H9 (cell line): ENCODE data around the gene ZBBX. TPM values are rescaled to one million over a fixed set of nuclear protein-coding genes. Genes with fewer than 3 reads are reported as not detected.

Experiments used
- DNase-seq: peaks from one replicate; pipeline ENCODE4 v3.0.0-alpha.2; 2017
- H2AFZ ChIP-seq: one replicate; pipeline ENCODE4 v1.6.1; 2013; ENCODE audit warnings: mild to moderate bottlenecking, low read length, control low read depth, moderate library complexity
- H2AK5ac ChIP-seq: 2 replicates; pipeline ENCODE4 v1.6.1; 2013; ENCODE audit warnings: low read length, control low read depth, mixed read lengths; ENCODE audit not compliant: insufficient read length
- H2BK120ac ChIP-seq: one replicate; pipeline ENCODE4 v1.6.1; 2013; ENCODE audit warnings: low read depth, mild to moderate bottlenecking, low read length, control low read depth, inconsistent platforms; ENCODE audit not compliant: poor library complexity, severe bottlenecking
- H2BK12ac ChIP-seq: 2 replicates; pipeline ENCODE4 v1.6.1; 2013; ENCODE audit warnings: low read length, control low read depth, mixed read lengths, low read depth; ENCODE audit not compliant: insufficient read length
- H2BK15ac ChIP-seq: 2 replicates; pipeline ENCODE4 v1.6.1; 2013; ENCODE audit warnings: low read depth, low read length, control low read depth
- H2BK20ac ChIP-seq: one replicate; pipeline ENCODE4 v1.6.1; 2013; ENCODE audit warnings: low read depth, mild to moderate bottlenecking, low read length, control low read depth, inconsistent platforms; ENCODE audit not compliant: poor library complexity, severe bottlenecking
- H2BK5ac ChIP-seq: 2 replicates; pipeline ENCODE4 v1.6.1; 2013; ENCODE audit warnings: low read length, control low read depth, mixed read lengths; ENCODE audit not compliant: insufficient read length
- H3K14ac ChIP-seq: 2 replicates; pipeline ENCODE4 v1.6.1; 2013; ENCODE audit warnings: low read length, control low read depth; ENCODE audit not compliant: insufficient read depth
- H3K18ac ChIP-seq: 2 replicates; pipeline ENCODE4 v1.6.1; 2013; ENCODE audit warnings: low read depth, mild to moderate bottlenecking, mixed read lengths, low read length, control low read depth; ENCODE audit not compliant: insufficient read length
- H3K23ac ChIP-seq: 2 replicates; pipeline ENCODE4 v1.6.1; 2013; ENCODE audit warnings: low read length, control low read depth, mixed read lengths, low read depth; ENCODE audit not compliant: insufficient read length
- H3K23me2 ChIP-seq: 2 replicates; pipeline ENCODE4 v1.6.1; 2013; ENCODE audit warnings: low read depth, mild to moderate bottlenecking, mixed read lengths, low read length, control low read depth; ENCODE audit not compliant: insufficient read length, poor library complexity, severe bottlenecking
- H3K27ac ChIP-seq: 2 replicates; pipeline ENCODE4 v1.5.1; 2013; ENCODE audit warnings: low read length, control low read depth, mixed read lengths, low read depth; ENCODE audit not compliant: insufficient read length
- H3K27me3 ChIP-seq: 2 replicates; pipeline ENCODE4 v1.6.1; 2013; ENCODE audit warnings: low read length, control low read depth, inconsistent platforms; ENCODE audit not compliant: insufficient read depth
- H3K4ac ChIP-seq: 2 replicates; pipeline ENCODE4 v1.6.1; 2013; ENCODE audit warnings: low read depth, mild to moderate bottlenecking, control low read depth, inconsistent platforms, low read length, moderate library complexity
- H3K4me1 ChIP-seq: 2 replicates; pipeline ENCODE4 v1.6.1; 2013; ENCODE audit warnings: low read length, control low read depth, inconsistent platforms; ENCODE audit not compliant: insufficient read depth
- H3K4me2 ChIP-seq: 2 replicates; pipeline ENCODE4 v1.6.1; 2013; ENCODE audit warnings: low read length, control low read depth, mixed read lengths; ENCODE audit not compliant: insufficient read length, insufficient read depth
- H3K56ac ChIP-seq: 2 replicates; pipeline ENCODE4 v1.6.1; 2013; ENCODE audit warnings: low read depth, mild to moderate bottlenecking, mixed read lengths, low read length, control low read depth; ENCODE audit not compliant: insufficient read length
- H3K79me1 ChIP-seq: 2 replicates; pipeline ENCODE4 v1.6.1; 2013; ENCODE audit warnings: low read depth, mild to moderate bottlenecking, moderate library complexity, low read length, control low read depth, inconsistent platforms; ENCODE audit not compliant: insufficient read depth, poor library complexity, severe bottlenecking
- H3K79me2 ChIP-seq: 2 replicates; pipeline ENCODE4 v1.6.1; 2013; ENCODE audit warnings: low read length, control low read depth, inconsistent platforms; ENCODE audit not compliant: insufficient read depth
- H3K9ac ChIP-seq: 2 replicates; pipeline ENCODE4 v1.6.1; 2013; ENCODE audit warnings: low read length, control low read depth, mixed read lengths; ENCODE audit not compliant: insufficient read length; ENCODE audit errors: extremely low read depth
- H3K9me3 ChIP-seq: one replicate; pipeline ENCODE4 v1.6.1; 2013; ENCODE audit warnings: low read depth, low read length, inconsistent platforms; ENCODE audit not compliant: control insufficient read depth
- H3T11ph ChIP-seq: one replicate; pipeline ENCODE4 v1.6.1; 2013; ENCODE audit warnings: mild to moderate bottlenecking, low read length, control low read depth, inconsistent platforms
- H4K20me1 ChIP-seq: one replicate; pipeline ENCODE4 v1.6.1; 2013; ENCODE audit not compliant: control insufficient read depth, insufficient read length, insufficient read depth
- H4K5ac ChIP-seq: 2 replicates; pipeline ENCODE4 v1.6.1; 2013; ENCODE audit warnings: low read depth, mild to moderate bottlenecking, mixed read lengths, low read length, control low read depth; ENCODE audit not compliant: insufficient read length
- H4K8ac ChIP-seq: replicated peaks from 2 replicates; pipeline ENCODE4 v1.6.1; 2013; ENCODE audit warnings: low read length, control low read depth, mixed read lengths, low read depth; ENCODE audit not compliant: insufficient read length
- H4K91ac ChIP-seq: 2 replicates; pipeline ENCODE4 v1.6.1; 2013; ENCODE audit warnings: low read depth, mild to moderate bottlenecking, moderate library complexity, mixed read lengths, low read length, control low read depth; ENCODE audit not compliant: insufficient read length
- H3K27ac Mint-ChIP-seq, 3 experiments: 2 replicates in 2 of 3; 3 replicates in 1 of 3; pipeline ENCODE4 v1.8.0; 2020 to 2021; ENCODE audit warnings: mixed read lengths in 3 of 3, mild to moderate bottlenecking in 1 of 3, moderate library complexity in 1 of 3
- H3K27me3 Mint-ChIP-seq: 2 replicates; pipeline ENCODE4 v1.8.0; 2021; ENCODE audit warnings: low read depth, mild to moderate bottlenecking, moderate library complexity, mixed read lengths
- H3K36me3 Mint-ChIP-seq, 3 experiments: 2 replicates in 2 of 3; 3 replicates in 1 of 3; pipeline ENCODE4 v1.8.0; 2020 to 2021; ENCODE audit warnings: low read depth in 3 of 3, mixed read lengths in 3 of 3; ENCODE audit not compliant: insufficient read depth in 1 of 3
- H3K4me1 Mint-ChIP-seq, 2 experiments: 2 replicates each; pipeline ENCODE4 v1.8.0; 2020; ENCODE audit warnings: mixed read lengths in 2 of 2
- H3K4me3 Mint-ChIP-seq, 2 experiments: 2 replicates in 1 of 2; 3 replicates in 1 of 2; pipeline ENCODE4 v1.8.0; 2020 to 2021; ENCODE audit warnings: mild to moderate bottlenecking in 2 of 2, mixed read lengths in 2 of 2, moderate library complexity in 1 of 2
- H3K9me3 Mint-ChIP-seq, 2 experiments: 2 replicates in 1 of 2; 3 replicates in 1 of 2; pipeline ENCODE4 v1.8.0; 2020; ENCODE audit warnings: mild to moderate bottlenecking in 2 of 2, mixed read lengths in 2 of 2, moderate library complexity in 1 of 2
- WGBS: extraction: QIAGEN DNeasy Blood & Tissue Kit; methylation state at CpG from one replicate; pipeline ENCODE4 v1.1.7; 2013; ENCODE audit warnings: missing lambda C conversion rate, low lambda C conversion rate, mixed read lengths; ENCODE audit not compliant: insufficient read length; ENCODE audit errors: extremely low coverage; 5-methylcytosine and 5-hydroxymethylcytosine counted together
- total RNA-seq: library from RNA; stranded (reverse); gene quantifications from 2 replicates; pipeline ENCODE4 v1.2.1, GENCODE V29; 2021
- TF ChIP-seq, protein P1 (sequence below): fragments of 200-600 bp; sonication (generic); conservative IDR thresholded peaks from 3 replicates; pipeline ENCODE4 v1.8.0; 2021; ENCODE audit warnings: antibody characterized with exemption, mild to moderate bottlenecking

Gene ZBBX
- total RNA-seq, 1 experiment from 2014 or later: 2.4 TPM

DNA sequence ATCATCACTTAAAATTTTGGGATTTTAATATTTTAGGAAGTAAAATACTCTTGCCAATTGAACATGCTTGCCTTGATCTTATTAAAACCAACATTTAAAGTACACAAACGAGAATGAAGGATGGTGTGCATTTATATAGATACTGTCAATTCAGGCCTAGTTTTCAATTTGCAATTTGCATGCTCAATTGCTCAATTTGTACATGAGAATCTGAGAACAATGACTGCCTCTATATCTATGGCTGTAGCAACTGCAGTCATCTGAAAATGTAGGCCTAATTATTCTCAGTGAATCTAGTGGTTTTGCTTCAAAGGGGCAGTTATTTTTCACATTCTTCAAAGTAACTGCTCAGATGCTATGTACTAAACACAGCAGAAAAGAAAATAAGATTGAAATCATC, 18.8 kb downstream of the ZBBX start:
- Histone ChIP-seq H3K14ac (no peak overlapping the region), H3K23ac (no peak overlapping the region), H3T11ph (no peak overlapping the region), H3K27me3 (no peaks in the 10 kb centered on the region), H2AFZ (no peak overlapping the region), H4K91ac (no peak overlapping the region), H3K18ac (no peak overlapping the region), H2BK120ac (no peak overlapping the region), H3K9ac (no peak overlapping the region), H3K4ac (no peak overlapping the region), H2AK5ac (no peak overlapping the region), H3K79me1 (no peaks in the 10 kb centered on the region), H3K4me1 (no peaks in the 10 kb centered on the region), H3K27ac (no peak overlapping the region), H4K8ac (no peak overlapping the region), H2BK15ac (no peak overlapping the region), H3K56ac (no peak overlapping the region), H4K5ac (no peak overlapping the region), H4K20me1 (no peaks in the 10 kb centered on the region), H3K79me2 (no peaks in the 10 kb centered on the region), H2BK12ac (no peak overlapping the region), H2BK5ac (no peak overlapping the region), H3K23me2 (no peaks in the 10 kb centered on the region), H3K4me2 (no peak overlapping the region), H3K9me3 (no peaks in the 10 kb centered on the region), H2BK20ac (no peak overlapping the region)
- Mint-ChIP-seq H3K27me3 (no peaks in the 10 kb centered on the region), H3K4me3 (no peak overlapping the region), H3K9me3 (peaks cover 2 to 3% of the 10 kb centered on the region in 2 experiments; a peak in 3 of 5 replicates), H3K36me3 (0 out of 7 replicates have a peak, but pooled peaks cover 0 to 3% (median 0%) of the 10 kb centered on the region in 3 experiments), H3K27ac (no peak overlapping the region), H3K4me1 (no peaks in the 10 kb centered on the region)
- WGBS: no CpG with 5 or more reads among the region's 1 CpG
- DNase-seq: no peak
- TF ChIP-seq, protein P1, sequence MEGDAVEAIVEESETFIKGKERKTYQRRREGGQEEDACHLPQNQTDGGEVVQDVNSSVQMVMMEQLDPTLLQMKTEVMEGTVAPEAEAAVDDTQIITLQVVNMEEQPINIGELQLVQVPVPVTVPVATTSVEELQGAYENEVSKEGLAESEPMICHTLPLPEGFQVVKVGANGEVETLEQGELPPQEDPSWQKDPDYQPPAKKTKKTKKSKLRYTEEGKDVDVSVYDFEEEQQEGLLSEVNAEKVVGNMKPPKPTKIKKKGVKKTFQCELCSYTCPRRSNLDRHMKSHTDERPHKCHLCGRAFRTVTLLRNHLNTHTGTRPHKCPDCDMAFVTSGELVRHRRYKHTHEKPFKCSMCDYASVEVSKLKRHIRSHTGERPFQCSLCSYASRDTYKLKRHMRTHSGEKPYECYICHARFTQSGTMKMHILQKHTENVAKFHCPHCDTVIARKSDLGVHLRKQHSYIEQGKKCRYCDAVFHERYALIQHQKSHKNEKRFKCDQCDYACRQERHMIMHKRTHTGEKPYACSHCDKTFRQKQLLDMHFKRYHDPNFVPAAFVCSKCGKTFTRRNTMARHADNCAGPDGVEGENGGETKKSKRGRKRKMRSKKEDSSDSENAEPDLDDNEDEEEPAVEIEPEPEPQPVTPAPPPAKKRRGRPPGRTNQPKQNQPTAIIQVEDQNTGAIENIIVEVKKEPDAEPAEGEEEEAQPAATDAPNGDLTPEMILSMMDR: no peak
